WTC11 (cell line): ENCODE data around the gene NFIA.

ENCODE experiments used
- ATF3 ChIP-seq: sonication (generic); formaldehyde crosslinking; conservative IDR thresholded peaks from 2 replicates; pipeline ENCODE4 v1.8.1; 2022; ENCODE audit warnings: mild to moderate bottlenecking, missing genetic modification reagents
- CTCF ChIP-seq: fragments of 200-600 bp; IDR thresholded peaks from 2 replicates; pipeline ENCODE4 v1.8.0; 2022; ENCODE audit warnings: antibody characterized with exemption
- FOXJ3 ChIP-seq: sonication (generic); formaldehyde crosslinking; IDR thresholded peaks from 2 replicates; pipeline ENCODE4 v1.9.0; 2021; ENCODE audit warnings: missing genetic modification reagents, mild to moderate bottlenecking, borderline replicate concordance
- NR3C1 ChIP-seq: sonication (generic); formaldehyde crosslinking; conservative IDR thresholded peaks from 2 replicates; pipeline ENCODE4 v1.8.1; 2023; ENCODE audit warnings: low read depth, mild to moderate bottlenecking, missing genetic modification reagents
- USF1 ChIP-seq: sonication (generic); formaldehyde crosslinking; IDR thresholded peaks from 2 replicates; pipeline ENCODE4 v1.8.0; 2022; ENCODE audit warnings: mild to moderate bottlenecking, missing genetic modification reagents
- USF2 ChIP-seq: sonication (generic); formaldehyde crosslinking; IDR thresholded peaks from 2 replicates; pipeline ENCODE4 v1.8.1; 2023; ENCODE audit warnings: mild to moderate bottlenecking, missing genetic modification reagents, moderate library complexity
- ZNF219 ChIP-seq: sonication (generic); formaldehyde crosslinking; IDR thresholded peaks from 2 replicates; pipeline ENCODE4 v1.8.0; 2023; ENCODE audit warnings: missing genetic modification reagents, mild to moderate bottlenecking, borderline replicate concordance
- TF ChIP-seq, protein P1 (sequence below): sonication (generic); formaldehyde crosslinking; IDR thresholded peaks from 2 replicates; pipeline ENCODE4 v1.8.1; 2023; ENCODE audit warnings: mild to moderate bottlenecking, missing genetic modification reagents, borderline replicate concordance
- TF ChIP-seq, protein P2 (sequence below): sonication (generic); formaldehyde crosslinking; IDR thresholded peaks from 2 replicates; pipeline ENCODE4 v1.8.0; 2022; ENCODE audit warnings: missing genetic modification reagents
- TF ChIP-seq, protein P3 (sequence below): sonication (generic); formaldehyde crosslinking; IDR thresholded peaks from 2 replicates; pipeline ENCODE4 v1.8.1; 2022; ENCODE audit warnings: mild to moderate bottlenecking, moderate library complexity, missing genetic modification reagents

GRCh38 chr1:61271412-61271789 lies 189.0 kb downstream of the NFIA start:
- TF ChIP-seq NR3C1 (CRISPR knock-in tag): no peak
- no peak for TF ChIP-seq ATF3 (CRISPR knock-in tag)
- no peak for TF ChIP-seq USF2
- TF ChIP-seq CTCF: no peak
- TF ChIP-seq, protein P1, sequence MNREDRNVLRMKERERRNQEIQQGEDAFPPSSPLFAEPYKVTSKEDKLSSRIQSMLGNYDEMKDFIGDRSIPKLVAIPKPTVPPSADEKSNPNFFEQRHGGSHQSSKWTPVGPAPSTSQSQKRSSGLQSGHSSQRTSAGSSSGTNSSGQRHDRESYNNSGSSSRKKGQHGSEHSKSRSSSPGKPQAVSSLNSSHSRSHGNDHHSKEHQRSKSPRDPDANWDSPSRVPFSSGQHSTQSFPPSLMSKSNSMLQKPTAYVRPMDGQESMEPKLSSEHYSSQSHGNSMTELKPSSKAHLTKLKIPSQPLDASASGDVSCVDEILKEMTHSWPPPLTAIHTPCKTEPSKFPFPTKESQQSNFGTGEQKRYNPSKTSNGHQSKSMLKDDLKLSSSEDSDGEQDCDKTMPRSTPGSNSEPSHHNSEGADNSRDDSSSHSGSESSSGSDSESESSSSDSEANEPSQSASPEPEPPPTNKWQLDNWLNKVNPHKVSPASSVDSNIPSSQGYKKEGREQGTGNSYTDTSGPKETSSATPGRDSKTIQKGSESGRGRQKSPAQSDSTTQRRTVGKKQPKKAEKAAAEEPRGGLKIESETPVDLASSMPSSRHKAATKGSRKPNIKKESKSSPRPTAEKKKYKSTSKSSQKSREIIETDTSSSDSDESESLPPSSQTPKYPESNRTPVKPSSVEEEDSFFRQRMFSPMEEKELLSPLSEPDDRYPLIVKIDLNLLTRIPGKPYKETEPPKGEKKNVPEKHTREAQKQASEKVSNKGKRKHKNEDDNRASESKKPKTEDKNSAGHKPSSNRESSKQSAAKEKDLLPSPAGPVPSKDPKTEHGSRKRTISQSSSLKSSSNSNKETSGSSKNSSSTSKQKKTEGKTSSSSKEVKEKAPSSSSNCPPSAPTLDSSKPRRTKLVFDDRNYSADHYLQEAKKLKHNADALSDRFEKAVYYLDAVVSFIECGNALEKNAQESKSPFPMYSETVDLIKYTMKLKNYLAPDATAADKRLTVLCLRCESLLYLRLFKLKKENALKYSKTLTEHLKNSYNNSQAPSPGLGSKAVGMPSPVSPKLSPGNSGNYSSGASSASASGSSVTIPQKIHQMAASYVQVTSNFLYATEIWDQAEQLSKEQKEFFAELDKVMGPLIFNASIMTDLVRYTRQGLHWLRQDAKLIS (CRISPR knock-in tag): no peak
- no peak for TF ChIP-seq ZNF219 (CRISPR knock-in tag)
- TF ChIP-seq, protein P2, sequence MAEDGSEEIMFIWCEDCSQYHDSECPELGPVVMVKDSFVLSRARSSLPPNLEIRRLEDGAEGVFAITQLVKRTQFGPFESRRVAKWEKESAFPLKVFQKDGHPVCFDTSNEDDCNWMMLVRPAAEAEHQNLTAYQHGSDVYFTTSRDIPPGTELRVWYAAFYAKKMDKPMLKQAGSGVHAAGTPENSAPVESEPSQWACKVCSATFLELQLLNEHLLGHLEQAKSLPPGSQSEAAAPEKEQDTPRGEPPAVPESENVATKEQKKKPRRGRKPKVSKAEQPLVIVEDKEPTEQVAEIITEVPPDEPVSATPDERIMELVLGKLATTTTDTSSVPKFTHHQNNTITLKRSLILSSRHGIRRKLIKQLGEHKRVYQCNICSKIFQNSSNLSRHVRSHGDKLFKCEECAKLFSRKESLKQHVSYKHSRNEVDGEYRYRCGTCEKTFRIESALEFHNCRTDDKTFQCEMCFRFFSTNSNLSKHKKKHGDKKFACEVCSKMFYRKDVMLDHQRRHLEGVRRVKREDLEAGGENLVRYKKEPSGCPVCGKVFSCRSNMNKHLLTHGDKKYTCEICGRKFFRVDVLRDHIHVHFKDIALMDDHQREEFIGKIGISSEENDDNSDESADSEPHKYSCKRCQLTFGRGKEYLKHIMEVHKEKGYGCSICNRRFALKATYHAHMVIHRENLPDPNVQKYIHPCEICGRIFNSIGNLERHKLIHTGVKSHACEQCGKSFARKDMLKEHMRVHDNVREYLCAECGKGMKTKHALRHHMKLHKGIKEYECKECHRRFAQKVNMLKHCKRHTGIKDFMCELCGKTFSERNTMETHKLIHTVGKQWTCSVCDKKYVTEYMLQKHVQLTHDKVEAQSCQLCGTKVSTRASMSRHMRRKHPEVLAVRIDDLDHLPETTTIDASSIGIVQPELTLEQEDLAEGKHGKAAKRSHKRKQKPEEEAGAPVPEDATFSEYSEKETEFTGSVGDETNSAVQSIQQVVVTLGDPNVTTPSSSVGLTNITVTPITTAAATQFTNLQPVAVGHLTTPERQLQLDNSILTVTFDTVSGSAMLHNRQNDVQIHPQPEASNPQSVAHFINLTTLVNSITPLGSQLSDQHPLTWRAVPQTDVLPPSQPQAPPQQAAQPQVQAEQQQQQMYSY (CRISPR knock-in tag): no peak
- no peak for TF ChIP-seq FOXJ3
- TF ChIP-seq, protein P3, sequence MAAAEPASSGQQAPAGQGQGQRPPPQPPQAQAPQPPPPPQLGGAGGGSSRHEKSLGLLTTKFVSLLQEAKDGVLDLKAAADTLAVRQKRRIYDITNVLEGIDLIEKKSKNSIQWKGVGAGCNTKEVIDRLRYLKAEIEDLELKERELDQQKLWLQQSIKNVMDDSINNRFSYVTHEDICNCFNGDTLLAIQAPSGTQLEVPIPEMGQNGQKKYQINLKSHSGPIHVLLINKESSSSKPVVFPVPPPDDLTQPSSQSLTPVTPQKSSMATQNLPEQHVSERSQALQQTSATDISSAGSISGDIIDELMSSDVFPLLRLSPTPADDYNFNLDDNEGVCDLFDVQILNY (CRISPR knock-in tag): no peak
- TF ChIP-seq USF1 (CRISPR knock-in tag): no peak
